Pancreas (tissue), 10 donors: ENCODE measurements around the gene CAMSAP3. TPM values are rescaled to one million over a fixed set of nuclear protein-coding genes. Genes with fewer than 3 reads are reported as not detected.

ENCODE experiments used
- ATAC-seq, 4 donors: fragments of 200-7000 bp; cut with Tn5 transposase; one replicate each; pipeline versions ENCODE4 v1.8.0 to v1.9.1; 2020; ENCODE audit warnings: mild to moderate bottlenecking in 4 of 4, moderate library complexity in 4 of 4
- DNase-seq, 6 donors: peaks; one replicate each; pipeline ENCODE4 v3.0.0-alpha.2; 2020
- FAIRE-seq: peaks from 2 replicates; lab custom pipeline; 2012; peaks lifted over from hg19 to GRCh38; lab: Jason Lieb, UNC
- H3K27ac ChIP-seq, 4 donors: fragments of 200-600 bp; sonication (generic); 1 replicate in 3 of 4; 2 replicates in 1 of 4; pipeline versions ENCODE4 v1.5.0 to v1.8.0; 2020
- H3K27me3 ChIP-seq, 4 donors: fragments of 200-600 bp; one replicate each; pipeline ENCODE4 v1.8.0; 2021
- H3K36me3 ChIP-seq, 3 donors: fragments of 200-600 bp; sonication (generic) in 1 of 3; one replicate each; pipeline versions ENCODE4 v1.5.0 to v1.8.0; 2020 to 2021
- H3K4me1 ChIP-seq, 3 donors: fragments of 200-600 bp; one replicate each; pipeline ENCODE4 v1.8.0; 2021
- H3K4me3 ChIP-seq, 4 donors: fragments of 200-600 bp; sonication (generic) in 2 of 4; one replicate each; pipeline versions ENCODE4 v1.5.0 to v1.8.0; 2020 to 2021
- H3K9me3 ChIP-seq, 4 donors: fragments of 200-600 bp; one replicate each; pipeline ENCODE4 v1.8.0; 2021
- WGBS, 2 donors: extraction: QIAGEN DNeasy Blood & Tissue Kit; methylation state at CpG; one replicate each; pipeline ENCODE4 v1.1.7; 2013; 5-methylcytosine and 5-hydroxymethylcytosine counted together
- intact Hi-C, 3 donors: fragments of 100-400 bp; cut with DNase I; formaldehyde crosslinking; loops; one replicate each; pipeline versions ENCODE4 v1.11.1 to v1.14.2; 2022
- polyA plus RNA-seq, 2 donors: library from polyadenylated mRNA; stranded (reverse); fragments of 200-250 nt; gene quantifications; one replicate each; pipeline ENCODE4 v1.2.3, GENCODE V29; 2013
- total RNA-seq, 6 donors: library from RNA; stranded (reverse); fragmentation: NEBNext Ultra II Directional in 4 of 6; extraction: Animal tissue kit (Norgen Biotek cat#: 25700) in 4 of 6; gene quantifications; one replicate each; pipeline versions ENCODE4 v1.2.1 to v1.2.4, GENCODE V29; 2021 to 2023
- TF ChIP-seq, protein P1 (sequence below), 4 donors: fragments of 200-600 bp; sonication (generic) in 3 of 4; IDR thresholded peaks; one replicate each; pipeline versions ENCODE4 v1.5.0 to v1.8.0; 2021; ENCODE audit warnings: antibody characterized with exemption in 4 of 4
- donor health status: healthy with polysubstance abuse.
- donor health status: DM: no; HTN: no; CAD: no; lungs with moderate emphysema.
- donor health status: DM: no; HTN: no; CAD: no.
- donor health status: control.
- donor health status: control.
- donor health status: Bipolar disorder and iron deficiency.
- donor health status: DM: yes; HTN: yes; CAD: no.
- donor health status: DM: no; HTN: no; CAD: no.
- donor health status: DM: no; HTN: no; CAD: no.
- donor health status: DM: yes; HTN: yes; CAD: no.

The CAMSAP3 gene
- total and polyA plus RNA-seq, 8 donors, result 12.1 to 64.5 (median 23.5) TPM

GRCh38 chr19:7550169-7550770, 45.4 kb upstream of the CAMSAP3 start:
- WGBS, 2 donors, result 94% methylated on average over 36 to 41 of the region's 41 CpGs
- Histone ChIP-seq H3K27me3 (no peaks in the 10 kb centered on the region), H3K4me1 (no peaks in the 10 kb centered on the region), H3K9me3 (no peaks in the 10 kb centered on the region), H3K4me3 (no peak overlapping the region), H3K36me3 (peaks cover 0 to 6% (median 0%) of the 10 kb centered on the region in 3 donors), H3K27ac (no peak overlapping the region)
- ATAC-seq (no peak), FAIRE-seq (no peak), DNase-seq (peak in 3 of 6 donors; percentile 50 to 88 (median 65))
- intact Hi-C loops, result no loop called here
- TF ChIP-seq, protein P1, sequence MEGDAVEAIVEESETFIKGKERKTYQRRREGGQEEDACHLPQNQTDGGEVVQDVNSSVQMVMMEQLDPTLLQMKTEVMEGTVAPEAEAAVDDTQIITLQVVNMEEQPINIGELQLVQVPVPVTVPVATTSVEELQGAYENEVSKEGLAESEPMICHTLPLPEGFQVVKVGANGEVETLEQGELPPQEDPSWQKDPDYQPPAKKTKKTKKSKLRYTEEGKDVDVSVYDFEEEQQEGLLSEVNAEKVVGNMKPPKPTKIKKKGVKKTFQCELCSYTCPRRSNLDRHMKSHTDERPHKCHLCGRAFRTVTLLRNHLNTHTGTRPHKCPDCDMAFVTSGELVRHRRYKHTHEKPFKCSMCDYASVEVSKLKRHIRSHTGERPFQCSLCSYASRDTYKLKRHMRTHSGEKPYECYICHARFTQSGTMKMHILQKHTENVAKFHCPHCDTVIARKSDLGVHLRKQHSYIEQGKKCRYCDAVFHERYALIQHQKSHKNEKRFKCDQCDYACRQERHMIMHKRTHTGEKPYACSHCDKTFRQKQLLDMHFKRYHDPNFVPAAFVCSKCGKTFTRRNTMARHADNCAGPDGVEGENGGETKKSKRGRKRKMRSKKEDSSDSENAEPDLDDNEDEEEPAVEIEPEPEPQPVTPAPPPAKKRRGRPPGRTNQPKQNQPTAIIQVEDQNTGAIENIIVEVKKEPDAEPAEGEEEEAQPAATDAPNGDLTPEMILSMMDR (IDR thresholded peaks at IDR 0.05), result no peak

DNA sequence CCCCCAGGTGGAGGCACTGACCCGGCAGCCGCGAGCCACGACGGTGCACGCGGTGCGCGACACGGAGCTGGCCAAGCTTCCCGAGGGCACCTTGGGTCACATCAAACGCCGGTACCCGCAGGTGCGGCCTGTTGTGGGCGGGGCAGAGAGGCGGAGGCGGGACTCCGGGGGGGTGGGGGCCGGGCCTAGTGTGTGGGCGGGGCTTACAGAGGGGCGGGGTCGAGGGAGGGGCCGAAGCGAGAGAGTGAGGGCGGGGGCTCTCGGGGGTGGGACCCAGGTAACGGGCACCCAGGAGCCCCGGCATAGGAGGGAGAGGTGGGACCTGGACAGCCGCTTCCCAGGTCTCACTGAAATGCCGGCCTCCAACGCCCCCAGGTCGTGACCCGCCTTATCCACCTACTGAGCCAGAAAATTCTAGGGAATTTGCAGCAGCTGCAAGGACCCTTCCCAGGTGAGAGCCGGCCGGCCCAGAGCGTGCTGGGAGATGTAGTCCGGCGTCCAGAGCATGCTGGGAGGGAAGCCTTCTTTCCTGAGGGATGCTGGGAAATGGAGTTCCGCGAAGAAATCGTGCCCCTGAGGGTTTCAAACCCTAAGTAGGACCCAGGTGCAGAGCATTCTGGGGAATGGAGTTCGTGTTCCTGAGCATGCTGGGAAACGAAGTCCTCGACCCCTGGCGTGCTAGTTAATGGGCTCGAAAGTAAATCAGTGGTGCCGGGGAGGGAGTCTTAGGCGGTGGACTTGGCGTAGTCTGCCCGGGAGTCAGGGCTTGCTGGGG, 44.5 kb upstream of the CAMSAP3 start:
- DNase-seq, result peak; percentile 89 to 97 (median 92)
- TF ChIP-seq, protein P1 (IDR thresholded peaks at IDR 0.05), result no peak
- Histone ChIP-seq H3K27ac (peak overlapping the region in 2 of 4 donors; percentile 53 to 57), H3K9me3 (no peaks in the 10 kb centered on the region), H3K36me3 (peaks cover 0 to 6% (median 0%) of the 10 kb centered on the region in 3 donors), H3K4me1 (no peaks in the 10 kb centered on the region), H3K27me3 (no peaks in the 10 kb centered on the region), H3K4me3 (peak overlapping the region in 3 of 4 donors; percentile 25 to 49 (median 40))
- peak; percentile 95 to 96 (median 96) for ATAC-seq
- no peak for FAIRE-seq
- intact Hi-C loops, result no loop called here
- WGBS, 2 donors, result 8 to 11% methylated on average over 40 to 51 of the region's 51 CpGs

DNA sequence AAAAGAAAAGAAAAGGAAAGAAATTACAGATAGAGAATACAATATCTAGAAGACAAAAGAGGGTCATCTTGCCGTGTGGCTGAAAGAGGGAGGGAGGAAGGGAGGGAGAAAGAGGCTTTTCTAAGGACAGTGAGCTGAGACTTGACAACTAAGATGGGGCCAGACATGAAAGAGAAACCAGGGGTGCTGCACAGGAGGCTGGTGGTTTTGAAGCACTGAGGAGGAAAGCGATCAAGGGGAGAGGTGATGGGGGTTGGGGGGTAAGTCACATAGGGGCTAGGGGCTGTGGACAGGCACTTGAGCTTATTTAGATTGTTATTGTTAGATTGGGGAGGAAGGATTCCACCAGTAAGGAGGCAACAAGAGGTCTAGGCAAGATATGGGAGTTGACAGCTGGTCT, 42.9 kb upstream of the CAMSAP3 start:
- no peaks in the 10 kb centered on the region for H3K27me3 ChIP-seq
- intact Hi-C loops, result no loop called here
- no peak overlapping the region for H3K4me3 ChIP-seq
- H3K4me1 ChIP-seq, result no peaks in the 10 kb centered on the region
- ATAC-seq (no peak), FAIRE-seq (no peak), DNase-seq (no peak)
- H3K9me3 ChIP-seq, result no peaks in the 10 kb centered on the region
- H3K36me3 ChIP-seq, result peaks cover 0 to 13% (median 13%) of the 10 kb centered on the region in 3 donors
- WGBS, 2 donors, result 93 to 97% methylated on average over 2 of the region's 2 CpGs
- TF ChIP-seq, protein P1 (IDR thresholded peaks at IDR 0.05), result no peak
- no peak overlapping the region for H3K27ac ChIP-seq

- H3K4me3 ChIP-seq, result no peak overlapping the region
- 89 to 93% methylated on average over 23 to 28 of the region's 28 CpGs for WGBS, 2 donors
- H3K4me1 ChIP-seq, result no peaks in the 10 kb centered on the region
- no peak overlapping the region for H3K27ac ChIP-seq
- DNase-seq (peak in 1 of 6 donors; percentile 71), ATAC-seq (no peak), FAIRE-seq (no peak)
- no peaks in the 10 kb centered on the region for H3K9me3 ChIP-seq
- intact Hi-C loops, result no loop called here
- H3K36me3 ChIP-seq, result peaks cover 0 to 18% (median 13%) of the 10 kb centered on the region in 3 donors
- TF ChIP-seq, protein P1 (IDR thresholded peaks at IDR 0.05), result no peak
- H3K27me3 ChIP-seq, result no peaks in the 10 kb centered on the region
Observed at GRCh38 chr19:7554565-7554964, 41.1 kb upstream of the CAMSAP3 start.
